RWPE2 (cell line): ENCODE measurements around the gene ASTN2.

Experiments
- ATAC-seq: fragments of 200-7000 bp; cut with Tn5 transposase; 3 replicates; pipeline ENCODE4 v1.9.1; 2021; ENCODE audit warnings: low read depth
- DNase-seq: peaks from one replicate; pipeline ENCODE4 v3.0.0-alpha.2; 2020; ENCODE audit warnings: low spot score
- H3K27ac ChIP-seq: fragments of 450-650 bp; 2 replicates; pipeline ENCODE4 v1.5.1; 2017; ENCODE audit warnings: mild to moderate bottlenecking; ENCODE audit not compliant: poor library complexity, severe bottlenecking
- H3K27me3 ChIP-seq: fragments of 250-450 bp; sonication (Bioruptor Pico); 2 replicates; pipeline ENCODE4 v1.5.1; 2021; ENCODE audit warnings: mild to moderate bottlenecking, moderate library complexity; ENCODE audit not compliant: insufficient read depth, poor library complexity, severe bottlenecking
- H3K36me3 ChIP-seq: fragments of 250-450 bp; sonication (Bioruptor Pico); 2 replicates; pipeline ENCODE4 v1.5.1; 2020; ENCODE audit warnings: low read depth, mild to moderate bottlenecking, moderate library complexity
- H3K4me1 ChIP-seq: fragments of 250-450 bp; sonication (Bioruptor Pico); 2 replicates; pipeline ENCODE4 v1.5.1; 2021; ENCODE audit warnings: mild to moderate bottlenecking, moderate library complexity; ENCODE audit not compliant: insufficient read depth, poor library complexity, severe bottlenecking
- H3K4me3 ChIP-seq: fragments of 250-450 bp; sonication (Bioruptor Pico); 2 replicates; pipeline ENCODE4 v1.5.1; 2021; ENCODE audit warnings: mild to moderate bottlenecking, moderate library complexity; ENCODE audit not compliant: severe bottlenecking
- H3K9me3 ChIP-seq: fragments of 250-450 bp; sonication (Bioruptor Pico); 2 replicates; pipeline ENCODE4 v1.5.1; 2021; ENCODE audit warnings: mild to moderate bottlenecking, moderate library complexity; ENCODE audit not compliant: severe bottlenecking
- TF ChIP-seq, protein P1 (sequence below): fragments of 450-650 bp; IDR thresholded peaks from one replicate; pipeline ENCODE4 v1.5.1; 2017; ENCODE audit warnings: mild to moderate bottlenecking, moderate library complexity; ENCODE audit not compliant: poor library complexity, severe bottlenecking

Gene ASTN2

DNA sequence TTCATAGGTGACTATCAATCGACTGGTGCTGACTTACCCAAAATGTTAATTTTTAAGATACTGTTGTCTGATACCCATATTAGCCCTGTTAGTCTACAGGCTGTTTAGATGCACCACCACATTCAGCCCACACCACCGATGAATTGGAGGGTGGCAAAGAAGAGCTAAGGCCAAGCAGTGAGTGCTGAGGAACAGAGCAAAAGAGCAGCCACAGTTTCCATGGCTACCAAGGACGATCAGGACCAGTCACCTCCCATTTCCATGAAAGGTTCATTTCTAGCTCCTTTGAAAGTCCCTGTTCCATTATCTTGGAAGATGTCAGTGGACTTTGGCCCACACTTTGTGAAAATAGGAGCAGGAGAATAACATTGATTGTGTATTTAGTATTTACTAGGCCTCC, 364.9 kb downstream of the ASTN2 start:
- no peak for ATAC-seq
- DNase-seq: no peak
- H3K27me3 ChIP-seq: no peaks in the 10 kb centered on the region
- H3K27ac ChIP-seq: no peak overlapping the region
- no peaks in the 10 kb centered on the region for H3K4me1 ChIP-seq
- H3K9me3 ChIP-seq: no peaks in the 10 kb centered on the region
- H3K36me3 ChIP-seq: no peaks in the 10 kb centered on the region
- H3K4me3 ChIP-seq: no peak overlapping the region
- TF ChIP-seq, protein P1, sequence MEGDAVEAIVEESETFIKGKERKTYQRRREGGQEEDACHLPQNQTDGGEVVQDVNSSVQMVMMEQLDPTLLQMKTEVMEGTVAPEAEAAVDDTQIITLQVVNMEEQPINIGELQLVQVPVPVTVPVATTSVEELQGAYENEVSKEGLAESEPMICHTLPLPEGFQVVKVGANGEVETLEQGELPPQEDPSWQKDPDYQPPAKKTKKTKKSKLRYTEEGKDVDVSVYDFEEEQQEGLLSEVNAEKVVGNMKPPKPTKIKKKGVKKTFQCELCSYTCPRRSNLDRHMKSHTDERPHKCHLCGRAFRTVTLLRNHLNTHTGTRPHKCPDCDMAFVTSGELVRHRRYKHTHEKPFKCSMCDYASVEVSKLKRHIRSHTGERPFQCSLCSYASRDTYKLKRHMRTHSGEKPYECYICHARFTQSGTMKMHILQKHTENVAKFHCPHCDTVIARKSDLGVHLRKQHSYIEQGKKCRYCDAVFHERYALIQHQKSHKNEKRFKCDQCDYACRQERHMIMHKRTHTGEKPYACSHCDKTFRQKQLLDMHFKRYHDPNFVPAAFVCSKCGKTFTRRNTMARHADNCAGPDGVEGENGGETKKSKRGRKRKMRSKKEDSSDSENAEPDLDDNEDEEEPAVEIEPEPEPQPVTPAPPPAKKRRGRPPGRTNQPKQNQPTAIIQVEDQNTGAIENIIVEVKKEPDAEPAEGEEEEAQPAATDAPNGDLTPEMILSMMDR: no peak

DNA sequence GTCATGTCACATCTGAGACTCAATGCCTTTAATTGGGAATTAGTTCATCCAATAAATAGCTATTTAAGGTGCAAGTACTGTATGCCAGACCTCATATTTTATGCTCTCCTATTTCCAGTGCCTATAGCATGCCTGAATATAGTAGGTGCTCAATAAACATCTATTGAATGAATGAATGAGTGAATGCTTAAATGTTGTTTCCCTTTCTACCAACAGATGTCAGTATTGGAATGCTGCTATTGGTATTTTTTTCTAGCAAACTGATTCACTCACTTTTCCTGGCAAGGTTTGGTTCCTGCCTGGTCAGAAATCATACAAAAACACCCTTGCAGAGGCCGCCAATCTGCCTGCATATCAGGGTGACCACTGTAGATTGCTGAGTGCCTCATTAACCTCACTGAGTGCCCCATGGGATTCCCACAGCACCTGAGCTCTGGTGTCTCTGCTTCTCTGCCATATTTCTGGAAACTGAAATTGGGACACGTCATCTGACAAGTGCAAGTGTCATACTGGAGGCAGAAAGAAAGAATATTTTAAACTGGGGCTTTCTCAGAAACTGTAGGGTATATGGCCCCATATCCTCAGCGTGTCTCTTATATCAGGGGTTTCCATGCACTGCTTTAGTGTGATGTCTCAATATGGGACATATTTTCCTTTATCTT, 368.1 kb downstream of the ASTN2 start:
- Histone ChIP-seq H3K36me3 (no peaks in the 10 kb centered on the region), H3K4me3 (no peak overlapping the region), H3K27ac (no peak overlapping the region), H3K27me3 (no peaks in the 10 kb centered on the region), H3K4me1 (no peaks in the 10 kb centered on the region), H3K9me3 (no peaks in the 10 kb centered on the region)
- ATAC-seq: no peak
- TF ChIP-seq, protein P1: peak; percentile 35
- no peak for DNase-seq

DNA sequence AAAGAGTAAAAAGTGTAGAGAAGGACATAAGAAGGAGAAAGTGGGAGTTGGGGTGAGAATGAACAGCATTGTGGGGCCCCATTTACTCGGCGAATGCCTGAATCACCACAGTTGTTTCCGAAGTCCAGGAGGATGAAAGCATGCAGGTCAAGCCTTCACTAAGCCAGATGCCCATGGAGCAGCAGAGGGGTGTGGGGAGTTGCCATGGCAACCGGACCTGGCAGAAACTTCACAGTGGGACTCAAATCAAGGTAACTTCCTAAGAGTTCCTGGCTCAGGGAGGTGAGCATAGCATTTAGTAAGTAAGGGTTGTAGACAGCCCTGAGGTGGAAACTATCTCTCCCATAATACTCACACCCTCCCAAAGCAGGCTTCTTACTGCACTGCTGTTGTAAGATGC, 370.6 kb downstream of the ASTN2 start:
- Histone ChIP-seq H3K36me3 (no peaks in the 10 kb centered on the region), H3K27me3 (no peaks in the 10 kb centered on the region), H3K27ac (no peak overlapping the region), H3K4me1 (no peaks in the 10 kb centered on the region), H3K9me3 (no peaks in the 10 kb centered on the region), H3K4me3 (no peak overlapping the region)
- no peak for ATAC-seq
- DNase-seq: no peak
- TF ChIP-seq, protein P1: no peak

GRCh38 chr9:117043159-117043558, 371.7 kb downstream of the ASTN2 start:
- H3K4me1 ChIP-seq: no peaks in the 10 kb centered on the region
- no peak overlapping the region for H3K27ac ChIP-seq
- ATAC-seq (no peak; the same call in 2 of the 3 replicates), DNase-seq (no peak)
- no peak overlapping the region for H3K4me3 ChIP-seq
- TF ChIP-seq, protein P1: no peak
- no peaks in the 10 kb centered on the region for H3K27me3 ChIP-seq
- H3K36me3 ChIP-seq: no peaks in the 10 kb centered on the region
- no peaks in the 10 kb centered on the region for H3K9me3 ChIP-seq

DNA sequence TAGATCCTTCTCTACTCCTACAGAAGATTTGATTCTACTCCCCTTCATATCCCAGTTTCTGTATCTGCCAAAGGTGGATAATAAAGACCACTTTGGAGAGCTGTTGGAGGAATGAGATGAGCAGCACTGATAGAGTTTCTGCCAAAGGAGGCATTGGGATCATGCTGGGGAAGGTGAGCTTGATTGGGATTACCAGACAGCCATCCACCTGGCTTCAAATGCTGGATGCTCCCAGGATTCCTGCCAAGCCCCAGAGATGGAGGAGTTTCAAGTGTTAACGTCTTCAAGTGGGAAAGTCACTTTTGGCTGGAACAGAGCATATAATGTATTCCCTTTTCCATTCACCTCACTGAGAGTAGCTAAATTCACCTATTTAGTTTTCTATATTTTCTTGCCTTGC, 379.3 kb downstream of the ASTN2 start:
- Histone ChIP-seq H3K4me1 (no peaks in the 10 kb centered on the region), H3K9me3 (no peaks in the 10 kb centered on the region), H3K4me3 (no peak overlapping the region), H3K27me3 (no peaks in the 10 kb centered on the region), H3K27ac (no peak overlapping the region), H3K36me3 (no peaks in the 10 kb centered on the region)
- DNase-seq: no peak
- ATAC-seq: no peak
- TF ChIP-seq, protein P1: no peak
